ENCODE results near the gene C2orf68.
"Not testable (repeated sequence)": the region's sequence is repeated elsewhere in the genome, so short reads cannot be mapped to it uniquely, and the experiment has no call there.

The C2orf68 gene

GRCh38 chr2:85611705-85612587 is at the start of gene C2orf68:
TSS of gene C2orf68 (minus strand) at chr2:85612066. CDS start at chr2:85611984, 82 bp downstream.
- DNase-seq = peak; percentile 77

- DNase-seq = no peak
These were observed 49.4 kb upstream of the C2orf68 start for GRCh38 chr2:85661139-85661858.

GRCh38 chr2:85660725-85661124 is 48.9 kb upstream of the C2orf68 start:
- DNase-seq = no peak

- not testable (repeated sequence) for DNase-seq
These were observed 48.4 kb upstream of the C2orf68 start for GRCh38 chr2:85660301-85660700.

GRCh38 chr2:85659324-85659981 is 47.6 kb upstream of the C2orf68 start:
- no peak for DNase-seq

- not testable (repeated sequence) for DNase-seq
These were observed 45.5 kb upstream of the C2orf68 start for GRCh38 chr2:85657399-85657798.

GRCh38 chr2:85656468-85656867 is 44.6 kb upstream of the C2orf68 start:
- peak; percentile 17 for DNase-seq

- no peak for DNase-seq
These were observed 44.1 kb upstream of the C2orf68 start for GRCh38 chr2:85655961-85656417.

- no peak for DNase-seq
These were observed 42.1 kb upstream of the C2orf68 start for GRCh38 chr2:85653996-85654395.

GRCh38 chr2:85652056-85652455 is 40.2 kb upstream of the C2orf68 start:
- no peak for DNase-seq

- no peak for DNase-seq
These were observed 39.2 kb upstream of the C2orf68 start for GRCh38 chr2:85651097-85651496.

- DNase-seq = no peak
These were observed 38.6 kb upstream of the C2orf68 start for GRCh38 chr2:85650456-85650855.

GRCh38 chr2:85649201-85650190 is 37.6 kb upstream of the C2orf68 start:
- no peak for DNase-seq

- DNase-seq = no peak
These were observed 36.8 kb upstream of the C2orf68 start for GRCh38 chr2:85648619-85649018.

GRCh38 chr2:85647823-85648526 is 36.1 kb upstream of the C2orf68 start:
- DNase-seq = no peak

- DNase-seq = no peak
These were observed 34.3 kb upstream of the C2orf68 start for GRCh38 chr2:85646166-85646565.

GRCh38 chr2:85644909-85645308 is 33.0 kb upstream of the C2orf68 start:
- DNase-seq = no peak

GRCh38 chr2:85642725-85643124 is 30.9 kb upstream of the C2orf68 start:
- no peak for DNase-seq

GRCh38 chr2:85635636-85636035 is 23.8 kb upstream of the C2orf68 start:
- DNase-seq = no peak

- DNase-seq = no peak
These were observed 23.1 kb upstream of the C2orf68 start for GRCh38 chr2:85635011-85635410.

- DNase-seq = no peak
These were observed 19.4 kb upstream of the C2orf68 start for GRCh38 chr2:85631316-85631715.
